GM19468 (cell line): ENCODE measurements around the gene MRPS24.
A peak's percentile ranks its signal among the peaks of the same experiment; 100 is the strongest.
"Not testable (repeated sequence)": the region's sequence is repeated elsewhere in the genome, so short reads cannot be mapped to it uniquely, and the experiment has no call there.

Experiments
- ATAC-seq: cut with Tn5 transposase; IDR thresholded peaks from one replicate; pipeline ENCODE4 v1.9.1; 2021; ENCODE audit warnings: mild to moderate bottlenecking, moderate library complexity, moderate number of reproducible peaks; ENCODE audit not compliant: unreplicated experiment; ENCODE audit errors: extremely low read depth

MRPS24 gene

GRCh38 chr7:43844257-43844656 is 25.1 kb downstream of the MRPS24 start:
- no peak for ATAC-seq

- no peak for ATAC-seq
Measured at GRCh38 chr7:43843296-43843695, 26.0 kb downstream of the MRPS24 start.

GRCh38 chr7:43838201-43838658 is 31.1 kb downstream of the MRPS24 start:
- no peak for ATAC-seq

DNA sequence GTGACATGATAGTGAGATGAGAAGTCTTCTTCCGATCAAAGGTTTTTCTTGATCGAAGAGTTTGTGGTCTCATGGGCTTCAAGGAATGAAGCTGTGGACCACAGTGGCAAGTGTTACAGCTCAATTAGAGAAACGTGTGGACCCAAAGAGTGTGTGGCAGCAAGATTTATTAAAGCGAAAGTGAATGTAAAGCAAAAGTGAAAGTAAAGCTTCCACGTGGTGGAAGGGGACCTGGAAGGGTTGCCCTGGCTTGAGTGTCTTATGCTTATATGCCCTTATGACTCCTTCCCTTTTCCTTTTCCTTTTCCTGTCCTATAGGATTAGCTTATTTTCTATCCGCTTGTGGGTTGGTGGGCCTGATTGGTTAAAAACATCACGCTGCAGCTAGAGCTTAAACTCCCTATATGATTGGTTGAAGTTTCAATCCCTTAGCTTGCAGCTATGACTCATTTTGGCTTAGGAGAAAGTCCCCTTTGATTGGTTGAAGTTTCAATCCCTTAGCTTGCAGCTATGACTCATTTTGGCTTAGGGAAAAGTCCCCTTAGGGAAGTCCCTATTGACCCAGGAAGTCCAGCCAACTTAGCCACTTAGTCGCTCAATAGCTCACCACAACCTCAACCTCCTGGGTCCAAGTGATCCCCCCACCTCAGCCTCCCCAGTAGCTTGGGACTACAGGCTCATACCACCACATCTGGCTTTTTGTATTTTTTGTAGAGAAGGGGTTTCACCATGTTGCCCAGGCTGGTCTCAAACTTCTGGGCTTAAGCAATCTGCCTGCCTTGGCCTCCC is 34.7 kb downstream of the MRPS24 start:
- ATAC-seq: peak; percentile 23

DNA sequence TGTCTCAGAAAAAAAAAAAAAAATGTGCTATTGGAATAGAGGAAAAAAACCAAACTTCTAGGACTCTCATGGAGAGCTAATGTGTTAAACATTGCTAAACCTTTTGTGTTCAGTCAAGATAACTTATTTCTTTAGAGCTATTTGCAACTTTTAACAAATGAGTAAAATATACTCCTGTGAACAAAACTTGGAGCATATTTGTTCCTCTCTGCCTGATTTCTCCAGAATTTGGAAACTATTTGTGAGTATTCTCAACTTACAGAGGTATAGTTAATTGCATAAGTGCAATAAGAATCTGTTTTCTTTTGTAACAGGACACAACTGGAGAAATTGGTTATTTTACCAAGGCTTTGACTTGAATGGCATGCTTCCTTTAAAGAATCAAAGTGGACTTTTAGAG is 38.4 kb downstream of the MRPS24 start:
- ATAC-seq: not testable (repeated sequence)

- ATAC-seq: no peak
Measured at GRCh38 chr7:43825391-43825808, 43.9 kb downstream of the MRPS24 start.

DNA sequence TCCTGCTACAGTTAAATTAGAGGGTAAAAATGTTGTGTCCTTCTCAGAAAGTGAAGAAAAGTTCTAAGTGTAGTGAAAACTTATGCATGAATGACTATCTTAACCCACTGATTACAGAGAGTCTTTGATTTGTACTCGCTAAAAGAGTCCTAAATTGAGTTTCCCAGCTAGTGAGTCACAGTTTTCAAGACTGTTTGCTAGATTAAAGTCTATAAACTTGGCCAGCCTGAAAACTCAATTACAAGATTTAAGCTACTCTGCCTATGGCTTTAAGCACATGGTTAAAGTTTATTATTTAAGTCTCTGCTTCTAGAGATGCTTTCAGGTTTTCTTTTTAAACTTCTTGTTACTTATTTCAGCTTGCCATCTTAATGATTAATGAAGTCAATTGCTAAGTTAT is 44.4 kb downstream of the MRPS24 start:
- no peak for ATAC-seq

GRCh38 chr7:43824513-43824912 is 44.8 kb downstream of the MRPS24 start:
- not testable (repeated sequence) for ATAC-seq

- no peak for ATAC-seq
Measured at GRCh38 chr7:43823941-43824340, 45.4 kb downstream of the MRPS24 start.

GRCh38 chr7:43823425-43823824 is 45.9 kb downstream of the MRPS24 start:
- ATAC-seq: not testable (repeated sequence)
